Stimulated activated CD8-positive, alpha-beta memory T cell treated with anti-CD3 and anti-CD28 coated beads, Interleukin-4, amount 100 ng/mL, for 24 hours (primary cell): ENCODE results near the gene UGT1A7.
"Not testable (repeated sequence)": the region's sequence is repeated elsewhere in the genome, so short reads cannot be mapped to it uniquely, and the experiment has no call there.

ENCODE experiments used
- DNase-seq: peaks from one replicate; pipeline ENCODE4 v3.0.0-alpha.2; 2020; ENCODE audit warnings: low read depth

UGT1A7 gene

GRCh38 chr2:233712611-233713261 lies 31.0 kb downstream of the UGT1A7 start, which contains the start of gene UGT1A5:
TSS of gene UGT1A5 (plus strand) at chr2:233712907. CDS start at chr2:233712992, 85 bp downstream.
- DNase-seq: no peak

- no peak for DNase-seq
Measured at GRCh38 chr2:233713262-233713615, 31.5 kb downstream of the UGT1A7 start.

- DNase-seq: no peak
Measured at GRCh38 chr2:233714121-233714520, 32.4 kb downstream of the UGT1A7 start.

GRCh38 chr2:233718552-233718951 lies 36.9 kb downstream of the UGT1A7 start, which contains the start of gene UGT1A4:
TSS of gene UGT1A4 (plus strand) at chr2:233718736. CDS start at chr2:233718821, 85 bp downstream.
- DNase-seq: no peak

- DNase-seq: no peak
Measured at GRCh38 chr2:233728723-233729301, 47.1 kb downstream of the UGT1A7 start, which contains the start of gene UGT1A3. TSS of gene UGT1A3 (plus strand) at chr2:233729042. CDS start at chr2:233729127, 85 bp downstream.

GRCh38 chr2:233736868-233737653 lies 55.4 kb downstream of the UGT1A7 start:
- DNase-seq: not testable (repeated sequence)

- no peak for DNase-seq
Measured at GRCh38 chr2:233740870-233741269, 59.2 kb downstream of the UGT1A7 start.

- DNase-seq: no peak
Measured at GRCh38 chr2:233743464-233744259, 62.0 kb downstream of the UGT1A7 start.

GRCh38 chr2:233745073-233745755 lies 63.5 kb downstream of the UGT1A7 start:
- no peak for DNase-seq

GRCh38 chr2:233745838-233746237 lies 64.1 kb downstream of the UGT1A7 start:
- DNase-seq: not testable (repeated sequence)

GRCh38 chr2:233746475-233747282 lies 65.0 kb downstream of the UGT1A7 start:
- DNase-seq: no peak

GRCh38 chr2:233747283-233747544 lies 65.5 kb downstream of the UGT1A7 start:
- no peak for DNase-seq

GRCh38 chr2:233750689-233751088 lies 69.0 kb downstream of the UGT1A7 start:
- DNase-seq: not testable (repeated sequence)

- DNase-seq: not testable (repeated sequence)
Measured at GRCh38 chr2:233751212-233752009, 69.7 kb downstream of the UGT1A7 start.

- DNase-seq: no peak
Measured at GRCh38 chr2:233754872-233755611, 73.3 kb downstream of the UGT1A7 start.

- no peak for DNase-seq
Measured at GRCh38 chr2:233756429-233757081, 74.9 kb downstream of the UGT1A7 start.

GRCh38 chr2:233758141-233758540 lies 76.4 kb downstream of the UGT1A7 start:
- DNase-seq: no peak

GRCh38 chr2:233758849-233759248 lies 77.1 kb downstream of the UGT1A7 start:
- no peak for DNase-seq

- no peak for DNase-seq
Measured at GRCh38 chr2:233760043-233760442, 78.3 kb downstream of the UGT1A7 start, which contains the start of gene UGT1A1. TSS of gene UGT1A1 (plus strand) at chr2:233760270. CDS start at chr2:233760288, 18 bp downstream.
